MM.1S (cell line): ENCODE measurements around the gene GORAB.

ENCODE experiments used
- EZH2 ChIP-seq: fragments of 300-600 bp; sonication (generic); optimal IDR thresholded peaks from 2 replicates; pipeline ENCODE3; 2017; ENCODE audit warnings: low read depth, mild to moderate bottlenecking, antibody characterized with exemption, low read length, mixed read lengths
- TF ChIP-seq, protein P1 (sequence below): fragments of 300-600 bp; sonication (generic); IDR thresholded peaks from 2 replicates; pipeline ENCODE4 v1.5.1; 2016; ENCODE audit warnings: antibody characterized with exemption, low read length, mixed read lengths

DNA sequence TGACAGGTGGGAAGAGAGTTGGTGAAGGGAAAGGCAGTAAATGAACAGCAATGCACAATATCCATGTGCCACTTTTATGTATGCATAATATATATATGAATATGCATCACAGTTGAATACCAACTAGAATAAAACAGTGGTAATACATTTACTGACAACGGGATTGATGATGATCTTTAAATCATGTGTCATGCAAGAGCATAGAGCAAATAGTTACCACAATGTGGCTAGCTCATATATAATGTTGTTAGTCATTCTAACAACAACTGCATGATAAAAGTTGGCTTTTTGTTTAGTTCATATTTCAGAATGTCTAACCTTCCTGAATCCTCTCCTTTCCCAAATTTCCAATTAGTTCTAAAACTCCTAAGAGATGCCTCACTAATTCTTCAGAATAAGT lies 46.4 kb downstream of the GORAB start:
- no peak for TF ChIP-seq EZH2
- TF ChIP-seq, protein P1, sequence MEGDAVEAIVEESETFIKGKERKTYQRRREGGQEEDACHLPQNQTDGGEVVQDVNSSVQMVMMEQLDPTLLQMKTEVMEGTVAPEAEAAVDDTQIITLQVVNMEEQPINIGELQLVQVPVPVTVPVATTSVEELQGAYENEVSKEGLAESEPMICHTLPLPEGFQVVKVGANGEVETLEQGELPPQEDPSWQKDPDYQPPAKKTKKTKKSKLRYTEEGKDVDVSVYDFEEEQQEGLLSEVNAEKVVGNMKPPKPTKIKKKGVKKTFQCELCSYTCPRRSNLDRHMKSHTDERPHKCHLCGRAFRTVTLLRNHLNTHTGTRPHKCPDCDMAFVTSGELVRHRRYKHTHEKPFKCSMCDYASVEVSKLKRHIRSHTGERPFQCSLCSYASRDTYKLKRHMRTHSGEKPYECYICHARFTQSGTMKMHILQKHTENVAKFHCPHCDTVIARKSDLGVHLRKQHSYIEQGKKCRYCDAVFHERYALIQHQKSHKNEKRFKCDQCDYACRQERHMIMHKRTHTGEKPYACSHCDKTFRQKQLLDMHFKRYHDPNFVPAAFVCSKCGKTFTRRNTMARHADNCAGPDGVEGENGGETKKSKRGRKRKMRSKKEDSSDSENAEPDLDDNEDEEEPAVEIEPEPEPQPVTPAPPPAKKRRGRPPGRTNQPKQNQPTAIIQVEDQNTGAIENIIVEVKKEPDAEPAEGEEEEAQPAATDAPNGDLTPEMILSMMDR: no peak
